IMR-90 (cell line): ENCODE results near the gene ISM1. TPM values are rescaled to one million over a fixed set of nuclear protein-coding genes. Genes with fewer than 3 reads are reported as not detected.

Source experiments
- ATAC-seq: fragments of 200-7000 bp; cut with Tn5 transposase; 2 replicates; pipeline ENCODE4 v1.9.1; 2020; ENCODE audit warnings: low read depth, mild to moderate bottlenecking, moderate library complexity
- BruUV-seq: library from RNA; stranded (reverse); fragments of 400-500 nt; replicated peaks from 2 replicates; lab custom pipeline; 2021; lab: Mats Ljungman, UMichigan
- CTCF ChIA-PET: fragments of 300-600 bp; formaldehyde crosslinking; extraction: SDS; loops from one replicate; lab custom pipeline; 2021; ENCODE audit warnings: antibody characterized with exemption; lab: Yijun Ruan, JAX
- POLR2A ChIA-PET: fragments of 300-600 bp; sonication (Branson Sonifier 250); formaldehyde crosslinking; loops from one replicate; lab custom pipeline; 2022; ENCODE audit warnings: antibody characterized with exemption; ENCODE audit not compliant: unreplicated experiment; lab: Charles Lee
- DNase-seq: peaks from one replicate; pipeline ENCODE4 v3.0.0; 2013
- H2AFZ ChIP-seq: replicated peaks from 2 replicates; pipeline ENCODE3; 2013; ENCODE audit warnings: low read length, mild to moderate bottlenecking; ENCODE audit not compliant: poor library complexity
- H2AK5ac ChIP-seq: 2 replicates; pipeline ENCODE4 v1.6.1; 2013; ENCODE audit warnings: low read depth, low read length, inconsistent platforms
- H2AK9ac ChIP-seq: replicated peaks from 2 replicates; pipeline ENCODE3; 2013; ENCODE audit warnings: mild to moderate bottlenecking, low read depth, low read length, moderate library complexity; ENCODE audit not compliant: poor library complexity
- H2BK120ac ChIP-seq: 2 replicates; pipeline ENCODE4 v1.6.1; 2013; ENCODE audit warnings: low read depth, low read length, inconsistent platforms
- H2BK15ac ChIP-seq: 3 replicates; pipeline ENCODE4 v1.6.1; 2013; ENCODE audit warnings: low read depth, low read length, inconsistent platforms
- H2BK20ac ChIP-seq: 2 replicates; pipeline ENCODE4 v1.6.1; 2013; ENCODE audit warnings: low read depth, mild to moderate bottlenecking, inconsistent platforms, low read length, moderate library complexity
- H2BK5ac ChIP-seq: 2 replicates; pipeline ENCODE4 v1.6.1; 2013; ENCODE audit warnings: mild to moderate bottlenecking, low read depth, low read length, inconsistent platforms; ENCODE audit not compliant: poor library complexity, severe bottlenecking
- H3K14ac ChIP-seq: replicated peaks from 2 replicates; pipeline ENCODE4 v1.6.1; 2013; ENCODE audit warnings: low read depth, low read length, inconsistent platforms
- H3K18ac ChIP-seq: 2 replicates; pipeline ENCODE4 v1.6.1; 2013; ENCODE audit warnings: low read depth, low read length, control low read depth
- H3K23ac ChIP-seq: 2 replicates; pipeline ENCODE4 v1.6.1; 2013; ENCODE audit warnings: low read depth, low read length, inconsistent platforms
- H3K27ac ChIP-seq: 2 replicates; pipeline ENCODE4 v1.5.1; 2013; ENCODE audit warnings: mild to moderate bottlenecking, control low read depth, low read length; ENCODE audit not compliant: insufficient read depth
- H3K27me3 ChIP-seq: 2 replicates; pipeline ENCODE4 v1.6.1; 2013; ENCODE audit warnings: low read length; ENCODE audit not compliant: control insufficient read depth, insufficient read depth
- H3K36me3 ChIP-seq: 2 replicates; pipeline ENCODE4 v1.6.1; 2013; ENCODE audit warnings: low read length, mixed read lengths; ENCODE audit not compliant: control insufficient read depth, insufficient read depth
- H3K4ac ChIP-seq: 2 replicates; pipeline ENCODE4 v1.6.1; 2013; ENCODE audit warnings: low read depth, low read length, inconsistent platforms
- H3K4me1 ChIP-seq: 2 replicates; pipeline ENCODE4 v1.6.1; 2013; ENCODE audit warnings: low read length, mixed read lengths; ENCODE audit not compliant: control insufficient read depth, insufficient read depth
- H3K4me2 ChIP-seq: 2 replicates; pipeline ENCODE4 v1.6.1; 2013; ENCODE audit warnings: low read depth, mild to moderate bottlenecking, control low read depth, low read length, moderate library complexity
- H3K4me3 ChIP-seq: 2 replicates; pipeline ENCODE4 v1.5.1; 2013; ENCODE audit warnings: low read depth, mild to moderate bottlenecking, control low read depth, low read length, moderate library complexity; ENCODE audit not compliant: insufficient read depth
- H3K56ac ChIP-seq: 2 replicates; pipeline ENCODE4 v1.6.1; 2013; ENCODE audit warnings: low read length, inconsistent platforms; ENCODE audit not compliant: insufficient read depth; ENCODE audit errors: extremely low read depth
- H3K79me1 ChIP-seq, 2 experiments: 2 replicates each; pipeline ENCODE4 v1.6.1; 2013; ENCODE audit warnings: low read length in 2 of 2, inconsistent platforms in 1 of 2, low read depth in 1 of 2
- H3K9ac ChIP-seq: 2 replicates; pipeline ENCODE4 v1.6.1; 2013; ENCODE audit warnings: low read depth, low read length, control low read depth
- H3K9me1 ChIP-seq: 2 replicates; pipeline ENCODE4 v1.6.1; 2013; ENCODE audit warnings: low read length, inconsistent platforms; ENCODE audit not compliant: insufficient read depth
- H3K9me3 ChIP-seq: 2 replicates; pipeline ENCODE4 v1.6.1; 2013; ENCODE audit warnings: low read length; ENCODE audit not compliant: control insufficient read depth, insufficient read depth
- H4K20me1 ChIP-seq: 2 replicates; pipeline ENCODE4 v1.6.1; 2013; ENCODE audit warnings: low read length, inconsistent platforms; ENCODE audit not compliant: insufficient read depth
- H4K5ac ChIP-seq: 2 replicates; pipeline ENCODE4 v1.6.1; 2013; ENCODE audit warnings: mild to moderate bottlenecking, low read depth, low read length, control low read depth
- H4K8ac ChIP-seq, 2 experiments: 2 replicates each; pipeline ENCODE4 v1.6.1; 2013; ENCODE audit warnings: low read depth in 2 of 2, low read length in 2 of 2, control low read depth in 1 of 2, inconsistent platforms in 1 of 2
- H4K91ac ChIP-seq: 2 replicates; pipeline ENCODE4 v1.6.1; 2013; ENCODE audit warnings: low read depth, low read length, inconsistent platforms; ENCODE audit not compliant: insufficient read depth
- BHLHE40 ChIP-seq: fragments of 150-350 bp; IDR thresholded peaks from 2 replicates; pipeline ENCODE4 v1.6.1; 2016; ENCODE audit warnings: mild to moderate bottlenecking, low read depth, low read length
- CEBPB ChIP-seq: IDR thresholded peaks from 2 replicates; pipeline ENCODE4 v1.6.1; 2012; ENCODE audit warnings: low read depth, low read length, improper control_type of control experiment
- CHD1 ChIP-seq: IDR thresholded peaks from 2 replicates; pipeline ENCODE4 v1.6.1; 2012; ENCODE audit warnings: low read depth, low read length, improper control_type of control experiment
- FOS ChIP-seq: fragments of 150-350 bp; IDR thresholded peaks from 2 replicates; pipeline ENCODE4 v1.6.1; 2016; ENCODE audit warnings: low read depth, low read length
- MAFK ChIP-seq: IDR thresholded peaks from 2 replicates; pipeline ENCODE4 v1.6.1; 2012; ENCODE audit warnings: low read depth, low read length, improper control_type of control experiment
- MAZ ChIP-seq: IDR thresholded peaks from 2 replicates; pipeline ENCODE4 v1.6.1; 2012; ENCODE audit warnings: low read depth, mild to moderate bottlenecking, low read length, improper control_type of control experiment, moderate library complexity, borderline replicate concordance
- MXI1 ChIP-seq: IDR thresholded peaks from 2 replicates; pipeline ENCODE4 v1.6.1; 2012; ENCODE audit warnings: low read depth, mild to moderate bottlenecking, low read length, moderate library complexity, borderline replicate concordance
- NFE2L2 ChIP-seq: fragments of 150-350 bp; IDR thresholded peaks from 2 replicates; pipeline ENCODE4 v1.6.1; 2016; ENCODE audit warnings: low read depth, mild to moderate bottlenecking, low read length
- POLR2A ChIP-seq: IDR thresholded peaks from 2 replicates; pipeline ENCODE4 v1.6.1; 2012; ENCODE audit warnings: mild to moderate bottlenecking, low read depth, low read length
- RAD21 ChIP-seq: IDR thresholded peaks from 2 replicates; pipeline ENCODE4 v1.6.1; 2012; ENCODE audit warnings: low read length, improper control_type of control experiment
- RCOR1 ChIP-seq: IDR thresholded peaks from 2 replicates; pipeline ENCODE4 v1.6.1; 2012; ENCODE audit warnings: mild to moderate bottlenecking, low read length, improper control_type of control experiment; ENCODE audit not compliant: insufficient replicate concordance
- RFX5 ChIP-seq: IDR thresholded peaks from 2 replicates; pipeline ENCODE4 v1.8.0; 2012; ENCODE audit warnings: low read depth, mild to moderate bottlenecking, low read length, moderate library complexity
- SMC3 ChIP-seq: fragments of 150-350 bp; IDR thresholded peaks from 2 replicates; pipeline ENCODE4 v1.6.1; 2016; ENCODE audit warnings: low read depth, mild to moderate bottlenecking, antibody characterized with exemption, low read length, moderate library complexity
- WGBS, 2 experiments: methylation state at CpG; one replicate each; pipeline versions ENCODE4 v1.1.5 to v1.1.7; 2013; ENCODE audit warnings: missing lambda C conversion rate in 2 of 2; ENCODE audit not compliant: insufficient read length in 1 of 2; ENCODE audit errors: extremely low coverage in 2 of 2; 5-methylcytosine and 5-hydroxymethylcytosine counted together
- dilution Hi-C: fragments of 300-500 bp; cut with HindIII; formaldehyde crosslinking; loops from one replicate; pipeline ENCODE4 v1.14.3; 2018; ENCODE audit warnings: low sequenced_read_pairs; ENCODE audit not compliant: unreplicated experiment
- in situ Hi-C: fragments of 300-500 bp; cut with MboI; formaldehyde crosslinking; loops from 3 replicates; pipeline ENCODE4 v1.14.3; 2019; ENCODE audit warnings: low sequenced_read_pairs, inconsistent platforms, mixed read lengths
- intact Hi-C: fragments of 100-400 bp; cut with micrococcal nuclease; formaldehyde crosslinking; loops from 2 replicates; pipeline ENCODE4 v1.10.0; 2022
- polyA plus RNA-seq, 3 experiments: library from polyadenylated mRNA; depleted of rRNA; stranded (reverse); fragments of >200 nt; gene quantifications; 2 replicates each; pipeline ENCODE4 v1.2.3, GENCODE V29; 2012; ENCODE audit warnings: low replicate concordance in 1 of 3
- total RNA-seq: library from RNA; depleted of rRNA; stranded (reverse); fragments of >200 nt; gene quantifications from 2 replicates; pipeline ENCODE4 v1.2.3, GENCODE V29; 2012
- TF ChIP-seq, protein P1 (sequence below): fragments of 150-350 bp; IDR thresholded peaks from 2 replicates; pipeline ENCODE4 v1.6.1; 2017; ENCODE audit warnings: mild to moderate bottlenecking, antibody characterized with exemption, low read length, low read depth
- TF ChIP-seq, protein P2 (sequence below): conservative IDR thresholded peaks from 2 replicates; pipeline ENCODE4 v1.5.1; 2012; ENCODE audit warnings: mild to moderate bottlenecking, low read depth, low read length, improper control_type of control experiment
- TF ChIP-seq, protein P3 (sequence below): fragments of 150-350 bp; IDR thresholded peaks from 2 replicates; pipeline ENCODE4 v1.6.1; 2016; ENCODE audit warnings: low read depth, mild to moderate bottlenecking, low read length, moderate library complexity, borderline replicate concordance

Gene ISM1
- total and polyA plus RNA-seq, 2 of the 4 experiments (the other 2 are of a cell fraction), result not detected

DNA sequence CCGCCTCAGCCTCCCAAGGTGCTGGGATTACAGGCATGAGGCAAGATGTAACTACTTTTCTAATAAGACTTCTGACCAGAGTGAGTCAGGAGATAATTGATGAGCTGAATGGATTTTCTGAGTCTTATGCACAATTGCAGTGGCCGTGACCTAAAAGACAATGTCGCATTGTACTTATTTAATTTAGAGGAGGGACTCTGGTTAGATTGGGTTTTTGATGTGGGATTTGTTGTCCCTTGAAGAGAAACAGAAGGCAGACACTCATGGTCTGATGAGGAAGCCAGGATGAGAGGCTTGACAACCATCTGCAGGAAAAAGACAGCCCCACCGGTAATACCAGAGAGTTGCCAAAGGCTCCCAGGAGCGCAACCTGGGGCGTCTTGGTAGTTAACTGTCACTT, 68.0 kb downstream of the ISM1 start:
- Histone ChIP-seq H2AK9ac (no peak overlapping the region), H3K4me3 (no peak overlapping the region), H3K23ac (no peak overlapping the region), H3K79me1 (no peaks in the 10 kb centered on the region), H2AK5ac (no peak overlapping the region), H4K5ac (no peak overlapping the region), H3K56ac (no peak overlapping the region), H4K20me1 (no peaks in the 10 kb centered on the region), H4K91ac (no peak overlapping the region), H3K14ac (no peak overlapping the region), H3K18ac (no peak overlapping the region), H3K9ac (no peak overlapping the region), H2BK15ac (no peak overlapping the region), H2BK20ac (no peak overlapping the region), H3K4ac (no peak overlapping the region), H3K4me1 (no peaks in the 10 kb centered on the region), H2AFZ (no peak overlapping the region), H3K4me2 (no peak overlapping the region), H2BK5ac (no peak overlapping the region), H2BK120ac (no peak overlapping the region), H3K27me3 (no peaks in the 10 kb centered on the region), H3K27ac (no peak overlapping the region), H4K8ac (no peak overlapping the region), H3K9me1 (no peaks in the 10 kb centered on the region), H3K9me3 (no peaks in the 10 kb centered on the region), H3K36me3 (no peaks in the 10 kb centered on the region)
- BruUV-seq, result no TSS peak
- ATAC-seq (no peak), DNase-seq (no peak)
- intact Hi-C loops (no loop called here), in situ Hi-C loops (no loop called here), dilution Hi-C loops (no loop called here)
- no peak for TF ChIP-seq RFX5
- TF ChIP-seq RAD21, result no peak
- TF ChIP-seq, protein P1, sequence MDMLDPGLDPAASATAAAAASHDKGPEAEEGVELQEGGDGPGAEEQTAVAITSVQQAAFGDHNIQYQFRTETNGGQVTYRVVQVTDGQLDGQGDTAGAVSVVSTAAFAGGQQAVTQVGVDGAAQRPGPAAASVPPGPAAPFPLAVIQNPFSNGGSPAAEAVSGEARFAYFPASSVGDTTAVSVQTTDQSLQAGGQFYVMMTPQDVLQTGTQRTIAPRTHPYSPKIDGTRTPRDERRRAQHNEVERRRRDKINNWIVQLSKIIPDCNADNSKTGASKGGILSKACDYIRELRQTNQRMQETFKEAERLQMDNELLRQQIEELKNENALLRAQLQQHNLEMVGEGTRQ, result no peak
- no peak for TF ChIP-seq BHLHE40
- no peak for TF ChIP-seq MAFK
- no peak for TF ChIP-seq CEBPB
- TF ChIP-seq SMC3, result no peak
- TF ChIP-seq MXI1, result no peak
- no peak for TF ChIP-seq POLR2A
- TF ChIP-seq MAZ, result no peak
- TF ChIP-seq, protein P2, sequence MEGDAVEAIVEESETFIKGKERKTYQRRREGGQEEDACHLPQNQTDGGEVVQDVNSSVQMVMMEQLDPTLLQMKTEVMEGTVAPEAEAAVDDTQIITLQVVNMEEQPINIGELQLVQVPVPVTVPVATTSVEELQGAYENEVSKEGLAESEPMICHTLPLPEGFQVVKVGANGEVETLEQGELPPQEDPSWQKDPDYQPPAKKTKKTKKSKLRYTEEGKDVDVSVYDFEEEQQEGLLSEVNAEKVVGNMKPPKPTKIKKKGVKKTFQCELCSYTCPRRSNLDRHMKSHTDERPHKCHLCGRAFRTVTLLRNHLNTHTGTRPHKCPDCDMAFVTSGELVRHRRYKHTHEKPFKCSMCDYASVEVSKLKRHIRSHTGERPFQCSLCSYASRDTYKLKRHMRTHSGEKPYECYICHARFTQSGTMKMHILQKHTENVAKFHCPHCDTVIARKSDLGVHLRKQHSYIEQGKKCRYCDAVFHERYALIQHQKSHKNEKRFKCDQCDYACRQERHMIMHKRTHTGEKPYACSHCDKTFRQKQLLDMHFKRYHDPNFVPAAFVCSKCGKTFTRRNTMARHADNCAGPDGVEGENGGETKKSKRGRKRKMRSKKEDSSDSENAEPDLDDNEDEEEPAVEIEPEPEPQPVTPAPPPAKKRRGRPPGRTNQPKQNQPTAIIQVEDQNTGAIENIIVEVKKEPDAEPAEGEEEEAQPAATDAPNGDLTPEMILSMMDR, result no peak
- no peak for TF ChIP-seq RCOR1
- TF ChIP-seq, protein P3, sequence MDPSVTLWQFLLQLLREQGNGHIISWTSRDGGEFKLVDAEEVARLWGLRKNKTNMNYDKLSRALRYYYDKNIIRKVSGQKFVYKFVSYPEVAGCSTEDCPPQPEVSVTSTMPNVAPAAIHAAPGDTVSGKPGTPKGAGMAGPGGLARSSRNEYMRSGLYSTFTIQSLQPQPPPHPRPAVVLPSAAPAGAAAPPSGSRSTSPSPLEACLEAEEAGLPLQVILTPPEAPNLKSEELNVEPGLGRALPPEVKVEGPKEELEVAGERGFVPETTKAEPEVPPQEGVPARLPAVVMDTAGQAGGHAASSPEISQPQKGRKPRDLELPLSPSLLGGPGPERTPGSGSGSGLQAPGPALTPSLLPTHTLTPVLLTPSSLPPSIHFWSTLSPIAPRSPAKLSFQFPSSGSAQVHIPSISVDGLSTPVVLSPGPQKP, result no peak
- TF ChIP-seq FOS, result no peak
- no peak for TF ChIP-seq NFE2L2
- TF ChIP-seq CHD1, result no peak
- POLR2A ChIA-PET, result no interaction called here
- CTCF ChIA-PET, result no interaction called here
- WGBS, 2 experiments, result 100% methylated on average over 1 of the region's 6 CpGs; no CpG with 5 or more reads in 1 of the 2 experiments
